GM18498 (cell line): ENCODE results near the gene FASN.

Experiments used
- ATAC-seq: cut with Tn5 transposase; IDR thresholded peaks from one replicate; pipeline ENCODE4 v1.9.1; 2021; ENCODE audit warnings: mild to moderate bottlenecking, moderate library complexity; ENCODE audit not compliant: unreplicated experiment

Gene FASN

GRCh38 chr17:82089723-82090548, 8.1 kb downstream of the FASN start:
- ATAC-seq: no peak

DNA sequence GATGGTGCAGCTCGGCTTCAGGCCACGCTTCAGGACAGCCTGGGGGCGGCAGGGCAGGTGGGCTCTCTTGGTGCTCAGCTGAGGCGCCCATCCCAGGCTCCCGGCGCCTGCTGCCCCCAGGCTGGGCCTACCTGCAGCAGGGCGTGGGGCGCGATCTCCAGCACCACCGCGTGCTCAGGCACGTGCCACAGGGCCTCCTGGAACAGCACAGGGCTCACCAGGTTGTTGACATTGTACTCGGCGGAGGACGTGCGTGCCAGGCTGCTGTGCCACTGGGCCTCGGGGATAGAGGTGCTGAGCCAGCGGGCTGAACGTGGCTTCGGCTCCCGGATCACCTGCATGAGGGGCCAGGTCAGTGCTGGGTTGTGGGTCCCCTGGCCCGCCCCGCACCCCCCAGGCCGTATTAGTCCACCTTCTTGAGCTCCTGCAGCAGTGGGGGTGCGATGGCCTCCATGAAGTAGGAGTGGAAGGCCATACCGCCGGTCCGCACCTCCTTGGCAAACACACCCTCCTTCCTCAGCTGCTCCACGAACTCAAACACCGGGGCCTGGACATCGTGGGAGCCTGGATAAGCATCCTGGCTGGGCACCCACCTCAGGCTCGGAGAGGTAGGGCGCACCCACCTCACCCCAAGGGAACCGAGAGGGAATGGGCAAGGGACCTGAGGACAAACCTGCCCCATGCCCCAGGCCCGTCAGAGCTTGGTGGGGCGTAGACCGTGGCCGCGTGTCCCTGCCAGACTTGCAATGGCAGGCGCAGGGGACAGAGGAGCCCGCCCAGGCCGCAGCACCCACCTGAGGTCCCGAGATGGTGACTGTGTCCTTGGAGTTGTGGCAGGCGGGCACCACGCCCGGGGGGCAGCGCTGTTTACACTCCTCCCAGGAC, 9.0 kb downstream of the FASN start:
- ATAC-seq: no peak

GRCh38 chr17:82087961-82088837, 9.8 kb downstream of the FASN start:
- ATAC-seq: no peak

DNA sequence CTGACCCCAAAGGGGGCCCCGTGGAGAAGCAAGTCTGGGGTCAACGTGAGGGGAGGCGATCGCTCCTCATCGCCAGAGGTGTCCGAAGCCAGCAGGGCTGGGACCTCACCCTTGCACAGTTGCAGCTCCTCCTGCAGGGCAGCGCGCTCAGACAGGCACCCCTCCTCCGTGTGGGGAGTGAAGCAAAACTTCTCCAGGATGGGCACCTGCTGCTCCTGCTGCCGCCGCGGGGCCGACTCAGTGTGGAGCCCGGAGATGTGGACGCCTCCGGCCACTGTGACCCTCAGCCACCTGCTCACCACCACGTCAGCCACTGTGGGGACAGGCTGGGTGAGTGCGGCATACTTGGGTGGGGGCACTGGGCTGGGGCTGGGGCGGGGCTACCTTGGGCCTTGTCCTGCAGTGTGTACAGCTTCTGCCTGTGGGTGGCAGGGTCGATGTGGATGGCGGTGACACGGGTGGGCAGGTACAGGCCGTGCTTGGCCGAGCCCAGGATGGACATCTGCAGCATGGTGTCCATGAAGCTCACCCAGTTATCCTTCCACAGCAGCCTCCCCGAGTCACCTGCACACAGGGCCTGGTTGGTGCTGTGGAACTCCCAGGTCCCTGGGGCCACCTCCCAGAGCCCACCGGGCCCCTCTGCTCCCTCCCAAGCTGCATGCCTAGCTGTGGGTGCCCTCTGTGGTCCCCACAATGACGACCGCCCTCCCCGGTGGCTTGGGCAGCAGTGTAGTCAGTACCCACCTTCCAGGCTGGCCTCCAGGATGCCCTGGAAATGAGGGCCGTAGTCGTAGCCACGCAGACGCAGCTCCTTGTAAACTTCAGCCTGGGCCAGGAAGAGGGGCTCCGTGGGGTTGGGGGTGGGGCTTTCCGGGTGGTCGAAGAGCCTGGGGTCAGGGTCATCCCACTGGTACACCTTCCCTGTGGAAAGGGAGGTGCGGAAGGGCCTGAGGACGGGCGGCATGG, 10.8 kb downstream of the FASN start:
- no peak for ATAC-seq

GRCh38 chr17:82085931-82086764, 11.9 kb downstream of the FASN start:
- no peak for ATAC-seq

- ATAC-seq: no peak
Observed at GRCh38 chr17:82085031-82085861, 12.8 kb downstream of the FASN start.

- ATAC-seq: no peak
Observed at GRCh38 chr17:82084373-82085030, 13.5 kb downstream of the FASN start.

DNA sequence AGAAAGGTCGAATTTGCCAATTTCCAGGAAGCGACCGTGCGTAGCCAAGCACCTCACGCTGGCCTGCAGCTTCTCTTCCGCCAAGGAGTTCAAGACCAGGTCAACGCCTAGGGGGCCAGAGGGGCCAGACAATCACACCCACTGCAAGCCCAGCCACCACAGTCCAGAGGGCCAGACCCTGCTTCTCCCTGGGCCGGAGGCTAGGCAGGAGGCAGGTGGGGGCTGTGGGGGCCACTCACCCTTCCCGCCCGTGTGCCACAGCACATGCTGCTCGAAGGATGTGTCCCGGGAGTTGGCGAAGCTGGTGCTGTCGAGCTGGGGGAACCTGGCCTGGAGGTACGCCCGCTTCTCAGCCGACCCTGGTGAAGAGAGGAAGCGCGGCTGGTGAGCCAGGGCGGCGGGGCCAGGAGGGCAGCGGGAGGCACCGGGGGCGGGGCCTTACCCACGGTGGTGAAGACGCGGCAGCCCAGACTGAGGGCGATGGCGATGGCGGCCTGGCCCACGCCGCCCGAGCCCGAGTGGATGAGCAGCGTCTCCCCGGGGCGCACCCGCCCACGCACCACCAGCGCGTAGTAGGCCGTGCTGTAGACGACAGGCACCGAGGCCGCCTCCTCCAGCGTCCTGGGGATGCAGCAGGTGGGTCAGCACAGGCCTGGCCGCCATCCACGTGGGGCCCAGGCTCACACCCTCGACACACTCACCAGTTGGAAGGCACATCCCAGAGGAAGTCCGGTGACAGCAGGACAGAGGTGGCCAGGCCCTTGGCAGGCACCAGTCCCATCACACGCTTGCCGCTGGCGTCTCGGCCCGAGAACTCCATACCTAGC, 14.3 kb downstream of the FASN start:
- no peak for ATAC-seq

GRCh38 chr17:82083009-82083408, 15.0 kb downstream of the FASN start:
- ATAC-seq: no peak

GRCh38 chr17:82082456-82082855, 15.6 kb downstream of the FASN start:
- no peak for ATAC-seq

- ATAC-seq: no peak
Observed at GRCh38 chr17:82081966-82082365, 16.1 kb downstream of the FASN start.

DNA sequence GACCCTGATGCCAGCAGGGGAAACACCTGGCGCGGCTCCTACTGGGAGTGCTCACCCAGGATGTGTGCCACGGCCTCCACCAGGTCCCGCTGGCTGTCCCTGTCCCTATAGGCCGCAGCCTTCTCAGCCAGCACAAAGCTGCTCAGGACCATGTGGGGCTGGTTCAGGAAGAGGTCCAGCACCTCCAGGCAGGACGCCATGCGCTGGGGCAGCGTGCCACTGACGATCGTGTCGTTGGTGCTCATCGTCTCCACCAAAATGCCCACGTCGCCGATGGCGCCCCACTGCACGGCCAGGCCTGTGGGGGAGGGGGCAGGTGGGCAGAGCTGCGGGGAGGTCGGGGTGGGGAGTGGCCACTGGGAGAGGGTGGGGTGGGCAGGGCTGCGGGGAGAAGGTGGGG, 16.5 kb downstream of the FASN start:
- no peak for ATAC-seq

DNA sequence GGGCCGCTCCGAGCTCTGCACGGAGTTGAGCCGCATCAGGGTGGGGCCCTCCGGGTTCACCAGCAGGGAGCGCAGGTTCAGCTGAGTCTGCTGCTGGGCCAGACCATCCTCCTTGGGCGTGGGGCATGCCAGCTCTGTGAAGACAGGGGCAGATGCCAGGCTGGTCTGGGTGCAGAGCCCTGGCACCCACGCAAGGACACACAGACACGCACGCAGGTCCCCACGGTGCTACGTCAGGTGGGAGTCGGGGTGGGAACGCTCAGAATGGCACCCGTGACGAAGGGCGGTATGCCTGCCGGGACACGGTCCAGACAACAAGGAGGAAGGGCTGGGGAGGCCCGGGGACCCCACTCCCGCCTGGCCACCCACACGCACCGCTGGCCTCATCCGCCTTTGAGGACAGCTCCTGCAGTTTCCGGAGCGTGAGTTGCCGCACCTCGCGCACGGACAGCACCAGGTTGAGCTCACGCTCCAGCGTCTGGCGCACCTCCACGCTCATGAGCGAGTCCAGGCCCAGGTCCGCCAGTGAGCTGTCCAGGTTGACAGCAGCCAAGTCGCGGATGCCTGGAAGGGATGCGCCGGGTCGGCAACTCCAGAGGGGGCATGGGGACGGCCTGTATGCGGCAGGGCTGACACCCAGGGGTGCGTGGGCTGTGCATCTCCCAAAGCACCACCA, 17.1 kb downstream of the FASN start:
- no peak for ATAC-seq

DNA sequence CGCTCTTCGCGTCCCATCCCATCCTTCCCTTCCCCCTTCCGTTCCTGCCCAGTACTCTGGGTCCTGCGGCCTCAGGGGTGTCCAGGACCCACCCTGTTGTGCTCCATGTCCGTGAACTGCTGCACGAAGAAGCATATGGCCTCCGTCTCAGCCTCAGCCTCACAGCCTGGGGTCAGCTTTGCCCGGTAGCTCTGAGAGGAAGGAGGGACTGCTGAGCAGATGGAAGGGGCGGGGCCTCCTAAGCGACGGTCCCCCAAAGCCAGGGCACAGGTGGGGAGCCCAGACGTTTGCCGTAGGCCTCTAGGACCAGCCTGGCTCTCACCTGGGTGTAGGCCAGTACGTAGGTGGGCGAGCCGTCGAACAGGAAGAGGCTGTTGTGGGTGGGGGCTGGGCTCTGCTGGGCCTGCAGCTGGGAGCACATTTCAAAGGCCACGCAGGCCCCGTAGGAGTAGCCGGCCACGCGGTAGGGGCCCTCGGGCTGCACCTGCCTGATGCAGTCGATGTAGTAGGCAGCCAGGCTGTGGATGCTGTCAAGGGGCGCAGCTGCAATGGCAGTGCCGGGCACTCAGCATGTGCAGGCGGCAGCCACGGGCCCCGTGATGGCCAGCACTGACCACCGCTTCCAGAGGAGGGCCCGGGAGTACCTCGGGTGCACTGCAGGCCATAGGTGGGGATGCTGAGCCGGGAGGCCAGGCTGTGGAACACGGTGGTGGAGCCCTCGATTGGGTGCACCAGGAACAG, 17.8 kb downstream of the FASN start:
- ATAC-seq: no peak

- no peak for ATAC-seq
Observed at GRCh38 chr17:82079001-82079677, 18.9 kb downstream of the FASN start.
